HL-60 (cell line): ENCODE measurements around the gene FANCC.

Source experiments
- DNase-seq, 2 experiments: peaks; one replicate each; pipeline ENCODE4 v3.0.0-alpha.2; 2010 to 2020; ENCODE audit warnings: low read depth in 1 of 2, low spot score in 1 of 2
- H3K27ac ChIP-seq: fragments of 250-450 bp; sonication (Bioruptor Pico); replicated peaks from 2 replicates; pipeline ENCODE4 v1.5.1; 2020; ENCODE audit warnings: mild to moderate bottlenecking, moderate library complexity
- H3K27me3 ChIP-seq: fragments of 250-450 bp; sonication (Bioruptor Pico); 2 replicates; pipeline ENCODE4 v1.5.1; 2021; ENCODE audit warnings: mild to moderate bottlenecking, moderate library complexity; ENCODE audit not compliant: insufficient read depth, poor library complexity, severe bottlenecking
- H3K4me3 ChIP-seq: replicated peaks from 2 replicates; pipeline ENCODE4 v1.5.1; 2011; ENCODE audit warnings: mild to moderate bottlenecking, control low read depth, low read length; ENCODE audit not compliant: insufficient read depth
- CTCF ChIP-seq: IDR thresholded peaks from one replicate; pipeline ENCODE4 v1.5.1; 2011; ENCODE audit warnings: low read length, control low read depth, inconsistent platforms; ENCODE audit not compliant: insufficient read depth
- GABPA ChIP-seq: IDR thresholded peaks from 2 replicates; pipeline ENCODE4 v1.6.1; 2012; ENCODE audit warnings: low read depth
- POLR2AphosphoS5 ChIP-seq: IDR thresholded peaks from 2 replicates; pipeline ENCODE4 v1.6.1; 2012; ENCODE audit warnings: low read depth
- REST ChIP-seq: IDR thresholded peaks from 2 replicates; pipeline ENCODE4 v1.6.1; 2012; ENCODE audit warnings: low read depth; ENCODE audit not compliant: insufficient replicate concordance
- SPI1 ChIP-seq: IDR thresholded peaks from 2 replicates; pipeline ENCODE4 v1.6.1; 2012; ENCODE audit warnings: low read depth, mild to moderate bottlenecking, borderline replicate concordance

Gene FANCC

DNA sequence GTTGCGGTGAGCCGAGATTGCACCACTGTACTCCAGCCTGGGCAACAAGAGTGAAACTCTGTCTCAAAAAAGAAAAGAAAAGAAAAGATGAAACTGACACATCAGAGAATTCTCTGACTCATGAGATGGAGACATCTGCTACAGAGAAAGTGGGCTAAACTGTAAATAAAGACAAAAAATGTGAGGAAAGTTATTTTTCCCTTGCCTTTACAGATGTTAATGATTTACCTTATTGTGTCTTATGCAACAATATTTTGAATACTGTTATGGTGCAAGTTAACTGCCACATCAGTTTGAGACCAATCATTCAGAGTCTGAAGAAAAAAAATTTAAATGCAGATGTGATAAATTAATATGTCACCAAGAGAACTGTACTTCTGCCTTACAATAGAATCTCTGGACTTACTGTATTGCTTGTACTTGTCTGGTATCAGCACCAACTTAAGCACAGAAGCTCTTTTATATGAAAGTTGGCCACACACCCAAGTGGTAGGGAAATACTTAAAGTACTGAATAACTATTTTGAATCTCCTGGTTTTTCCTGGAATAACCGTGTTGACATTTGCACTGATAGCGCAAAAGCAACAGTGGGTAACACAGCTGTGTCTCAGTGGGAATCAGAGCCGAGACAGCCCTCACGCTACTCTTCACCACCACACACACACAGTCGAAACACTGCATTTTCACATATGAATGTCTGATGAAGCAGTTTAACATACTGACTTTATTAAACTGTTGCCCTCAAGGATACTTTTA, 169.9 kb downstream of the FANCC start:
- Histone ChIP-seq H3K4me3 (no peak overlapping the region), H3K27ac (no peak overlapping the region), H3K27me3 (no peaks in the 10 kb centered on the region)
- no peak for DNase-seq
- TF ChIP-seq GABPA = no peak

DNA sequence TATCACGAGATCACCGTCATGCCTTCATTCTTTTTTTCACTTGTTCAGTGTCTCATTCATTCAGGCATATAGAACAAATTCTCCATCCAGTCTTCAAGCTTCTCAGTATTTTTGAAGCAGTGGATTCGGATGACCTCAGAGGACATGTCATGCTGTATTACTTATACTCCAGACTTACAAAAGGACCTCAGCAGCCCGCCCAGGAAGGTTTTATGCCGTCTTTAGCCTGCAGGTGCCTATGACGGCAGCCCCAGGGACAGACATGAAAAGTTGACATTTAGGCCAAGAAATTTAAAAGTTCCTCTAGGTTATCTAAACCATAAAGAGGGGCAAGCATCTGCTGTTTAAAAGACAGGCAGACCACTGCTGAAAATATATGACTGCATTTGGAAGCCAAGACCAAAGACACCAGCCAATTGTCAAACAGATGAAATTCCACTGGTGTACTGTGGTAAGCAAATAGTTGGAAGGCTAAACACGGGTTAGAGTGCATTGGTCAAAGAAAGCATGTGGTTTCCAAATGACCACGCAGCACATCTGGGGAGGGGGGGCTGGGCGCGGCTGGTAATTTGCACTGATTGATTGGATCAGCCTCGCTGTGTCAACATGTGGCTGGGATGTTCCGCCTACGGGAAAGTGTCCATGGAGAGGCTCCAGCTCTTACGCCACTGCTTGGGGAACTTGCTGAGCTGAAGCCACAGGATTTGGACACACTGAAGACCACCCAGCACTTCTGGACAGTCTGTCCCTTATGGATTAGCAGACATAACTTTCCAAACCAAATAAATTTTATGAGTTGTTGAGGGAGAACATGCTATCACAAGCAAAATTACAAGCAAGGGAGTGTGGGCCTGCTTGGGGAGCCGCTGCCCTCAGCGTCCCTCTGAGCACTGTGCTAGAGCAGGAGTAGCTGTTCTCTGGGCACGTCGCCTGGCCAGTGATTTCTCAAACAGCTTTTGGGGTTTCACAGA, 173.6 kb downstream of the FANCC start:
- DNase-seq = no peak
- Histone ChIP-seq H3K27me3 (no peaks in the 10 kb centered on the region), H3K4me3 (no peak overlapping the region), H3K27ac (no peak overlapping the region)
- no peak for TF ChIP-seq REST
- TF ChIP-seq SPI1 = no peak
- TF ChIP-seq GABPA = no peak
- TF ChIP-seq POLR2AphosphoS5 = no peak
- TF ChIP-seq CTCF = no peak

DNA sequence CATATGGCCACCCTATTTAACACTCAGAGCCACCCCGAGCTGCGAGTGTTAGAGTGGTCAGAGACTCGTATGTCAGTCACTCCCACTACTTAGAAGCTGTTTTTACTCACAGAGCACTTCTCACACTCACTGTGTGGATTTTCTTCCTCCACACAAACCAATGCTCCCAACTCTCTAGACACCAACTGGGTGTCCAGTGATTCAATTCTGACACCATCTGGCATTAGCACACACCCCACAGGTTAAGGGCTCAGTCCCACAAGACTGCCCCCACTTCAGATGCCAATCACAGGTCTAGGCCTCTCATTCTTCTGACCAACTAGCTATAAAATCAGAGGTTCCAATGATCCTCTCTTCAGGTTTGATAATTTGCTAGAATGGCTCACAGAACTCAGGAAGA, 174.8 kb downstream of the FANCC start:
- Histone ChIP-seq H3K27me3 (no peaks in the 10 kb centered on the region), H3K4me3 (no peak overlapping the region), H3K27ac (no peak overlapping the region)
- no peak for DNase-seq
- no peak for TF ChIP-seq SPI1
- TF ChIP-seq REST = no peak
- no peak for TF ChIP-seq CTCF
- TF ChIP-seq GABPA = no peak

- no peak for TF ChIP-seq REST
- TF ChIP-seq CTCF = no peak
- no peak overlapping the region for H3K4me3 ChIP-seq
- DNase-seq = no peak
- H3K27ac ChIP-seq = no peak overlapping the region
- no peaks in the 10 kb centered on the region for H3K27me3 ChIP-seq
These were observed 175.2 kb downstream of the FANCC start for GRCh38 chr9:95142315-95142714.
